LNCaP clone FGC (cell line): Measurements from ENCODE around the gene ATP11A.
"Not testable (repeated sequence)": the region's sequence is repeated elsewhere in the genome, so short reads cannot be mapped to it uniquely, and the experiment has no call there.

Experiments
- DNase-seq: peaks from one replicate; pipeline ENCODE4 v3.0.0-alpha.2; 2011; ENCODE audit warnings: low read depth
- H3K4me3 ChIP-seq: 2 replicates; pipeline ENCODE4 v1.5.1; 2011; ENCODE audit warnings: mild to moderate bottlenecking, low read depth, low read length, control low read depth
- TF ChIP-seq, protein P1 (sequence below): IDR thresholded peaks from 2 replicates; pipeline ENCODE4 v1.5.1; 2012; ENCODE audit warnings: mild to moderate bottlenecking; ENCODE audit not compliant: control insufficient read depth, insufficient read depth; ENCODE audit errors: extremely low read depth

Gene ATP11A

DNA sequence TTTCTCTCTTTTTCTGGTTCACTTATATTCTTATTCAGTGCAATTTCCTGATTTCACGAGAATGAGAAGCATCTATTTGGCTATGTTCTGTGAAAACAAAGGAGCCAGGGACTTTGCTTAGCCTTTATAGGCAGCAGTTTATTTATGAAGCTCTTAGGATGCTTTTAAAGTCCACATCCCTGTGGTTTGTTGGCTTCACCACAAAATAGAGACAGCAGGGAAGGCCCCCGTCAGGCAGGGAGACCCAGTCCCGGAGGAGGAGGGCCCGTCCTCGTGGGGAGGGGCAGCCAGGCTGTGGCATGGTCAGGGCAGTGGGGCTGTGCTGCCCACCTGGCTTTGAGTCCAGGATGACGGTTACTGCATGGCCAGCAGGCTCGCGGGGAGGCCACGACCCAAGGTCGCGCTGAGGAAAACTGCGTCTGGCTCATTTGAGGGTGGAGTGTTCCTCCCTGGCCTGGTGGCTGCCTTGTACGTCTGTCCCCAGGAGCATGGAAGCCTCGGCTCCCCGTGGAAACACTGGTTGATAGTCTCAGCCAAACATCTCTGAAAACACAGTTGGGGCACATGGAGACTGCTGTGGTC, 92.7 kb downstream of the ATP11A start:
- TF ChIP-seq, protein P1, sequence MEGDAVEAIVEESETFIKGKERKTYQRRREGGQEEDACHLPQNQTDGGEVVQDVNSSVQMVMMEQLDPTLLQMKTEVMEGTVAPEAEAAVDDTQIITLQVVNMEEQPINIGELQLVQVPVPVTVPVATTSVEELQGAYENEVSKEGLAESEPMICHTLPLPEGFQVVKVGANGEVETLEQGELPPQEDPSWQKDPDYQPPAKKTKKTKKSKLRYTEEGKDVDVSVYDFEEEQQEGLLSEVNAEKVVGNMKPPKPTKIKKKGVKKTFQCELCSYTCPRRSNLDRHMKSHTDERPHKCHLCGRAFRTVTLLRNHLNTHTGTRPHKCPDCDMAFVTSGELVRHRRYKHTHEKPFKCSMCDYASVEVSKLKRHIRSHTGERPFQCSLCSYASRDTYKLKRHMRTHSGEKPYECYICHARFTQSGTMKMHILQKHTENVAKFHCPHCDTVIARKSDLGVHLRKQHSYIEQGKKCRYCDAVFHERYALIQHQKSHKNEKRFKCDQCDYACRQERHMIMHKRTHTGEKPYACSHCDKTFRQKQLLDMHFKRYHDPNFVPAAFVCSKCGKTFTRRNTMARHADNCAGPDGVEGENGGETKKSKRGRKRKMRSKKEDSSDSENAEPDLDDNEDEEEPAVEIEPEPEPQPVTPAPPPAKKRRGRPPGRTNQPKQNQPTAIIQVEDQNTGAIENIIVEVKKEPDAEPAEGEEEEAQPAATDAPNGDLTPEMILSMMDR = no peak

DNA sequence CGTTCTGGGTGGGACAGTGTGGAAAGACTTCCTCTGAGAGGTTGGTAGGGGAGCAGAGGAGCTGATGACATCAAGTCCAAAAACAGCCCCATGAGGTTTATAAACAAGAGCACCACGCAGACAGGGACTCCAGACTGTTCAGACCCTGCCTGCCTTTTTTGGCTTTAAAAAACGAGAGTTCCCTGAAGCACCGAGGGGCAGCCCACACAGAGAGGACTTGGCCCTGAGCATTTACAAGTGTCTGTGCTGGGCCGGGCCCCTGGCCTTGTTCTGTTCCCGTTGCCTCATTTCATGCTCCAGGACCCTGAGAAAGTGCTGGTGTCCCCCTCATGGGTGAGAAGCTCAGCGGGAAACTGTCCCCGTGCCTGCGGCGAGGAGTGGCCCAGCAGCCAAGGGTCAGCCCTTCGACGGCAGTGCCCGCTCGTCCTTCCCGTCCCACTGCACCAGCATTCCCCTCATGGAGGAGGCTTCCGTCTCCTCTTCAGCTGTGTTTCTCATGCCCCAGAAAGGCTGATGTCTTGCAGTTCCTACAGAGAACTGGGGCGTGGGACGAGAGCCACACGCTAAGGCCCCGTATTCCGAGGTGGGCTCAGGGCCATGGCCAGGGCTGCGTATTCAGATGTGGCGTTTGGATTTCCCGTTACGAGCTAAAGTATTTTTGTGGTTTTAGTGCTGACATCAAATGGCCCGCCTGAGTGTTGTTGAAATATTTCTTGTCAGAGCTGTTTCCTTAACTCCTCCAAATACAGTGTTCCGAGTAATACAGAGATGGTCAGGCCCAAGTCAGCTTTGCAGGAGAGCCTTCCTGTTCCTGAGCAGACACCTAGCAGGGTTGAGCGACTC, 93.5 kb downstream of the ATP11A start:
- no peak for DNase-seq
- TF ChIP-seq, protein P1 = no peak
- no peak overlapping the region for H3K4me3 ChIP-seq

More for the DNA sequence above, 92.7 kb downstream of the ATP11A start:
- no peak for DNase-seq
- H3K4me3 ChIP-seq = no peak overlapping the region

DNA sequence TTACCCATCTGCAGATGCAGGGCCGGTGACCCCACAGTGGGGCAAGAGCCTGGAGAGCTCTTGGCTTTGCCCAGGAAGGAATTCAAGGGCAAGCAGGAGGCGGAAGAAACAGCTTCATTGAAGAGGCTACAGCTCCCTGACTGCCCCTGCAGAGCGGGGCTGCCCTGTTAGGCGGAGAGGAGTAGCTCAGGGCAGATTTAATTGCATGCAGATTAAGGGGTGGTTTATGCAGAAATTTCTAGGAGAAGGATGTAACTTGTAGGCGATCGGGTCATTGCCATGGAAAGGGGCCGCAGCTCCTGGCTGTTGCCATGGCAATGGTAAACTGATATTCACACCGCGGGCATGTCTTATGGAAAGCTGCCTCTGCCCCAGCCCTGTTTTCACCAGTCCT, 94.1 kb downstream of the ATP11A start:
- no peak for DNase-seq
- TF ChIP-seq, protein P1 = no peak
- H3K4me3 ChIP-seq = no peak overlapping the region

DNA sequence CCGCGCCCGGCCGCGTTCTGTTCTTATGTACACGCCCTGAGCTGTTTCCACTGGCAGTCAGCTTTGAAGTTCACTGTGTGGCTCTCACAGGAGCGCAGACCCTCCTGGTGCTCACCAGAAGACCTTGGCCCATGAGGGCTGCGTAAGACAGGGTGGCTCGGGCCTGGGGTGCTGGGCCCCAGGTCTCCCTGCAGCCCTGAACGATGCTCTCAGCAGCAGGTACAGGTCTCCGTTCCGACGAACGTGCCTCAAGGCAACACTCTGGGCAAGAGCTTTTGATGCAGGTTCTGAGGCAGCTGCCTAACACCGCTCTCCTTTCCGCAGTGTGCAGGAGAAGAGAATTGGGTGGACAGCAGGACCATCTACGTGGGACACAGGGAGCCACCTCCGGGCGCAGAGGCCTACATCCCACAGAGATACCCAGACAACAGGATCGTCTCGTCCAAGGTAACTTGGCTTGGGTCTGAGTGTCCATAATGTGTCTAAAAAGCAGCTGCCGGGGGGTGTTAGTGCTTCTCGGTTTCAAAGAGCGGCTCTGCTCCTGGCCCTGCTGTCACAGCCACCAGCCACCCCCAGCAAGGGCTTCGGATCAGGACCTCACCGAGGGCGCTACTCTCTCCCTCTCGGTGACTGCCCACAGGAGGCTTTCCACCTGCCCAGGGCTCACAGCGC, 95.1 kb downstream of the ATP11A start:
- DNase-seq = no peak
- TF ChIP-seq, protein P1 = no peak
- no peak overlapping the region for H3K4me3 ChIP-seq

DNA sequence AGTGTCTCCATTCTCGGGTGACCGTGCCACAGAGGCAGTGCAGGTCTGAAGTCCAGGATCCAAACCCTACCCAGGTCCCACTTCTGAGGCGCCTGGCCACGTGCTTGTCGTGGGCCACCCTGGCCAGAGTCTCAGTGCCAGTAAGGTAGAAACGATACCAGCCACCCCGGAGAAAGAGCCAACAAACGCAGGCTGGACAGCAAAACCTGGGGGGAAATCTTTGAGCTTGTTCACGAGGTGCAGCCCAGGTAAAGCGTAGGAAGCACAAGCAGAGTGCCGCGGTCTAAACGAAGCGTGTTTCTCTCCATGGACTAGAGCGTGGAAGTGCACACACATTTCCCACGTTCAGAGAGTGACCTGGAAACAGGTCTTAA, 95.6 kb downstream of the ATP11A start:
- DNase-seq = no peak
- TF ChIP-seq, protein P1 = no peak
- H3K4me3 ChIP-seq = no peak overlapping the region

DNA sequence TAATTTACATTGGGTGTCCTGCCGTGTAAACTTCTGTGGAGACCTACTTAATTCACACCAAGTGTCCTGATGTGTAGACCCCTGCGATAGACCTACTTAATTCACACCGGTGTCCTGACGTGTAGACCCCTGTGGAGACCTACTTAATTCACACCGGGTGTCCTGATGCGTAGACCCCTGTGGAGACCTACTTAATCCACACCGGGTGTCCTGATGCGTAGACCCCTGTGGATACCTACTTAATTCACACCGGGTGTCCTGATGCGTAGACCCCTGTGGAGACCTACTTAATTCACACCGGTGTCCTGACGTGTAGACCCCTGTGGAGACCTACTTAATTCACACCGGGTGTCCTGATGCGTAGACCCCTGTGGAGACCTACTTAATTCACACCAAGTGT, 97.0 kb downstream of the ATP11A start:
- not testable (repeated sequence) for H3K4me3 ChIP-seq, DNase-seq
